Measurements from ENCODE around the gene TOX3.
A peak's percentile ranks its signal among the peaks of the same experiment; 100 is the strongest.

The TOX3 gene

GRCh38 chr16:52547004-52547833, at the start of gene TOX3:
Gene TOX3 (minus strand): TSS chr16:52547143. CDS start chr16:52546723, 420 bp downstream.
- DNase-seq: peak; percentile 35

DNA sequence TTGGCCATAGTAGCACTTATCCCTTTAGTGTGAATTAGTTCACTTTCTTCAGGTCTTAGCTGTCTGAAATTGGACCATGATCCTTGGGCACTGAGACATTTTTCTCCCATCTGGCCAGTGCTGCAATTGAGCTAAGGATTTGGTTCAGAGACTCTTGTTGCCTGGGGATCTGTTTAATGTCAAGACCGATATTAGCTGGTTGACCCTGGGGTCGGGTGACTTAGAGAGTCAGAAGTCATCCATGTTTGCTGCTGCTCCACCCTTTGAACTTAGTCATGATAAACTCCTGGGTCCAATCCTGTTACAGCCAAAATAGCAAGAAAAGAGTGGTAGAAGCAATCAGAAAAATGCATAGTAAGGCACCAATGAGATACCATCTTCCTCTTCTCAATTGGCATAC, 45.8 kb upstream of the TOX3 start:
- DNase-seq: no peak

DNA sequence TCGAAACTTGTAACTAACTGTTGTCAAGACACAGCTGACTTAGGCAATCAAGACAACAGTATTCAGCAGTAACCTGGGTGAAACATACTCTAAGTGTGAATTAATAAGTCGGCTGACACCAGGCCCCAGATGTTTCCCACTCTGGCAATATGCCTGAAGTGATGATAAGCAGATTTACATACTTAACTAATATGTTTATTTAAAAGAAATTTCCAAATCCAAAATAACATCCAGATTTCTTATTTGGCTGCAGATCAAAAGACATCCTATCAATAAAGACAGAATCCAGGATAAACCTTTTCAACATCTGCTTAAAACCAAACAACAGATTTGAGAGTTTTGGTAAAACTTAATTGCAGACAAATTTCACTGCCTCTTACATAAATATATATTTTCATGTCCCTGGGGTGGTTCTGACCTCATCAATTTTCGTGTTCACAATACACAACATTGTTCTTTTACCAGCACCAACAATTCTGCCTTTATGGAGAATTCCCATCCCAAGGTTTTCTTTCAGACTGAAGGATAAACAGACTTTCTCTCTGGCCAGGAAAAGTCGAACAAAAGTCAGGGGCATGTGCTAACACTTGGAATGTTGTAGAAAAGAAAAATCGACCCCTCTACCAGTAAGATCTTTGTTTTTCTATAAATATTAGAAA, 45.1 kb upstream of the TOX3 start:
- no peak for DNase-seq

GRCh38 chr16:52591471-52591870, 44.5 kb upstream of the TOX3 start:
- no peak for DNase-seq

- no peak for DNase-seq
Measured at GRCh38 chr16:52586159-52586558, 39.2 kb upstream of the TOX3 start.

- DNase-seq: no peak
Measured at GRCh38 chr16:52584354-52585320, 37.7 kb upstream of the TOX3 start.

DNA sequence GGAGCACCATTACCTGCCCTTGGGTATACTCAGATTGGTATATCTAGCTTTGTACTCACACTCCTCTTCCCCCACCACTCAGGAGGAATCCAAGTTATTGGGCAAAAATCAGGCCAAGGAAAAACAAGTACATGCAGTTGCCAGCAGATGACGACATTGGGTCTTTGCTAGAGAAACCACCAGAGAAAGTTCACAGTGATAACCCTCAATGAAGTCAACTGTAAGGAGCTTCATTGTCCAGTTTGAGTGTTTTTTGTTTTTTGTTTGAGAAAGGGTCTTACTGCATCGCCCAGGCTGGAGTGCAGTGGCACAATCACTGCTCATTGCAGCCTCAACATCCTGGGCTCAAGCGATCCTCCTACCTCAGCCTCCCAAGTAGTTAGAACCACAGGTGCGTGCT, 34.6 kb upstream of the TOX3 start:
- no peak for DNase-seq

- DNase-seq: no peak
Measured at GRCh38 chr16:52580488-52580887, 33.5 kb upstream of the TOX3 start.

GRCh38 chr16:52578829-52579498, 32.0 kb upstream of the TOX3 start:
- DNase-seq: no peak

GRCh38 chr16:52578007-52578828, 31.3 kb upstream of the TOX3 start:
- DNase-seq: no peak

DNA sequence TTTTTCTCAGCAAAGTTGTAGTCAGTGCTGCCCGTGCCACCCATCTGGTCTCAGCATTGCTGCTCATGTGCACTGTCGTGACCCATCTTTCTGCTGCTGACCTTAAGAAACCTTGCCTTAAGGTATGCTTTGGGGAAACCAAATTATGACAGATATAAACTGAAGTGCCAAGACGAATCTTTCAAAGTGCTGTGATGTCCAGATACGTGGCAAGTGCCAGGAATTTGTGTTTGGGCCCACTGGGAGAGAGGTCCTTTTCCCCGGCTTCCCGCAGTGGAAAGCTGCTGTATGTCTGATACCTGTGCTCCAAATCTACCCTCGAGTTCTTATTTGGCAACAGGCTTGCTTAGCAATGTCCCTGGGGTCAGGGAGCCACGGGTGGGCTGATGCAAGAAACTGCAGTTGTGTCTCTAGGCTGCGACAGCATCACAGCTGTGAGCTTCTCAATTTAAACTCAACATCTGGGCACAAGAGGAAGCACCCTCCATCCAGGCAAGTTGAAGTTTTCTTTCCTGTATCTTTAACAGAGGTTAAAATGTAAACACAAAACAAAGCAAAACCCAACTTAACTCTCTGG, 30.3 kb upstream of the TOX3 start:
- DNase-seq: no peak

DNA sequence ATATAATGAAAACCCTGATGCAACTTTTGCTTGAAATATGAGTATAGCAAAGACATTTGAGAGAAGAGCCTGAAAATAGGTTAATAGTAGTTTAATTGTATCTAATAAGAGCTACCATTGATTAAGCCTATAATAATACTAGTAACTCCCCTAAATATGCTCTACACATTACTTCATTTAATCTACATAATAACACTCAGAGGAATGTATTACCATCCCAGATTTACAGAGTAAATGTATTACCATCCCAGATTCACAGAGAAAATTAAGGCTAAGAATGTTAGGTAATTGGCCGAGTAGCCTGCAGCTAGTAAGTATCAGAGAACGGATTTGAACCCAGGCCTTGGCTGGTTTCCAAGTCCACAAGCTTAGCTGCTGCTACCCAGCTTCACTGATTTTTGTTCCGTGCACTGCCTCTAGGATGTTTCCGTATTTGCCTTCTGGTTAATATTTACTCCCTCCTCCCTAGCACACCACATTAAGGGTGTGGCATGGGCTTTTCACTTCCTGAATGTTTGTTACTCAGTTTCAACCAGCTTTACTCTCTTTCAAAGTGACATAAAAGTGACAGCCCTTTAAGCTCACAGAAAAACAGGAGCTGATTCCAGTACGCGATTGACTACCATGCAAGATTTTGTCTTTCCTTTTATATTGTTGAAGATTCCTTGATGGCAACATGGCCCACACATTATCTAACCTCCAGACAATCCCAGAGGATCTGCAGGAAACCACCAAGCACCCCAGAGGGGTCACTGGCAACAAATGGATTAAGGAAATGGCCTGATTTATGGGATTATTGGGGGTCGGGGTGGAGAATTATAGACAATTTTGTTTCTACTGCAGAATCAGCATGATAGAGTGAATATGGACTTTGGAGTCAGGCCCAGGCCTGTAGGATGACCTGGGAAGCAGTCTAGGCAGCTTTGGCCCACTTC, 26.7 kb upstream of the TOX3 start:
- no peak for DNase-seq

DNA sequence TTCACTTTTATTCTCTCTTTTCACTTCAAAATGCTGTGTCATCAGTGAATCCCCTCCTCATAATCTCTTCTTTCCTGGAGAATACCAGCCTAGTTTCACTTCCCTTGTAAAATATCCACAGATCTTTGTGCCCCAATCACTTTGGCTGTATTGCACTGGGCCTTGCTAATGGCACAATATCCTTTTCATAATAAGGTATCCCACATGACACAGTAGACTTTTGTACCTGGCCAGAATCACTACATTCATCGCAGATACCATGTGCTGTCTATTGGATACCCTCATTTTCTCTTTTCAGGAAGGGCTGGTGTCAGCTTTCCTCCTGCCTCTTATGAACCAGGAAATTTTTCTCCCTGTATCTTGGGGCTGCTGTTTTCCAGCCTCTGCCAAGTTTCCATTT, 25.7 kb upstream of the TOX3 start:
- DNase-seq: no peak

- DNase-seq: no peak
Measured at GRCh38 chr16:52570495-52571091, 23.6 kb upstream of the TOX3 start.

DNA sequence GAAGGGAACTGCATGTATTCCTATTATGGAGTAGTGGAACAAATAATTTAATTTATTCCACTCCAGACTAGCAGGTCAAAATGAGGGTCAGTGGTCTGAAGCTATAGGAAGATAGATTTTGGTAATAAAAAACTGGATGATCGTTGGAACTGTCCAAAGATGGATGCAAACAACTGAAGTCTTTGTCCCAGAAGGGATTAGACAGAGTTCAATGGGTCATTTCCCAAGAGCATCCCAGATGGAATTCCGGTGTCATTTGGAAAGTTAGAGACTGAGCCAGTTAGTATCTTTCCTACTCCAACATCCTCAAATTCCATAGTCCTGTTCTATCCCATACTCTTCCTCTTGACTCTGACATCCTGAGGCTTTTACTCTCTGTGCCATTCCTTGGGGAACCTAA, 22.8 kb upstream of the TOX3 start:
- DNase-seq: no peak

- DNase-seq: no peak
Measured at GRCh38 chr16:52568983-52569690, 22.2 kb upstream of the TOX3 start.

DNA sequence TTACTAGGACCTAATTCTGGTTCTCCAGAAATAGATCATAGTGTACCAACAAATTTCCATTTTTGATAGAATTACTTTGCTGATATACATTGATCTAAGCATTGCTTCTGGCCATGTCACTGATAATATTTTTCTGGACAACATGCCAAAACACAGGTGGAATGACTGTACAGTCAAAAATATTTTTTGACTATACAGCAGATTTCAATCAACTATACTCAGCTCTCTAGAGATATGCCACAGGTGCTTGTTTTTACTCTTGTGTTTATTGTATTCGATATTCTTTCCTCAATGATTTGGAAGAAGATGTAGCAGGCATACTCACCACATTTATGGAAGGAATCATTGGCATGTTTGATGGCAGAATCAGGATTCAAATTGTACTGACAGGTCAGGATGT, 21.6 kb upstream of the TOX3 start:
- DNase-seq: no peak

DNA sequence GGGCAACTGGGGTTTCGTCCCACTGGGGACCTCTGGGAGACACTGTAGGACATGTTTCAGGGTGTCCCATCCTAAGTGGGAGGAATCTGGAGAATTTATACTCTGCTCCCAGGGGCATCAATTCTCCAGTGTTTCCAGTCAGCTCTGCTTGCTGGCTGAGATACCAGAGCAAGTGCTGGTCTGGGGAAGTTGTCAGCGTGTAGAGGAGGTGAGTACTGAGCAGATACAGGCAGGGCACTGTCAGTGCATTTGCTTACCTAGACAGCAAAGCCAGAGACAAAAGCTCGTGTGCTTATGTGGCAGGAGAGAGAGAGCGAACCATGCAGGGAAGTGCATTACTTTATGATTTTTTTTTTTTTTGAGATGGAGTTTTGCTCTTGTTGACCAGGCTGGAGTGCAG, 20.2 kb upstream of the TOX3 start:
- DNase-seq: no peak
